Caco-2 (cell line): ENCODE results near the gene PLEKHA6. TPM values are rescaled to one million over a fixed set of nuclear protein-coding genes. Genes with fewer than 3 reads are reported as not detected.

Source experiments
- BruUV-seq: library from RNA; stranded (reverse); fragments of 400-500 nt; replicated peaks from 2 replicates; lab custom pipeline; 2021; lab: Mats Ljungman, UMichigan
- CTCF ChIA-PET: fragments of 300-600 bp; sonication (Branson Sonifier 250); formaldehyde crosslinking; loops from one replicate; lab custom pipeline; 2022; ENCODE audit warnings: antibody characterized with exemption; lab: Charles Lee
- POLR2A ChIA-PET: fragments of 300-600 bp; sonication (Branson Sonifier 250); formaldehyde crosslinking; loops from one replicate; lab custom pipeline; 2022; ENCODE audit warnings: antibody characterized with exemption; lab: Charles Lee
- DNase-seq, 2 experiments: peaks; one replicate each; pipeline versions ENCODE4 v3.0.0 to v3.0.0-alpha.2; 2020 to 2022
- H3K27me3 ChIP-seq: replicated peaks from 2 replicates; pipeline ENCODE4 v1.6.0; 2011; ENCODE audit warnings: low read length; ENCODE audit not compliant: control insufficient read depth, insufficient read depth
- H3K36me3 ChIP-seq: 2 replicates; pipeline ENCODE4 v1.5.1; 2011; ENCODE audit warnings: low read length; ENCODE audit not compliant: control insufficient read depth, insufficient read depth
- H3K4me1 ChIP-seq: fragments of 250-450 bp; sonication (Bioruptor Pico); 2 replicates; pipeline ENCODE4 v1.5.1; 2020; ENCODE audit warnings: mild to moderate bottlenecking
- H3K4me3 ChIP-seq: 2 replicates; pipeline ENCODE4 v1.5.1; 2011; ENCODE audit warnings: low read depth, mild to moderate bottlenecking, control low read depth, low read length
- H3K9me3 ChIP-seq: fragments of 250-450 bp; sonication (Bioruptor Pico); 2 replicates; pipeline ENCODE4 v1.5.1; 2020; ENCODE audit warnings: mild to moderate bottlenecking, moderate library complexity
- H3K27ac Mint-ChIP-seq: one replicate; pipeline ENCODE4 v1.8.0; 2022; ENCODE audit warnings: mixed read lengths; ENCODE audit not compliant: unreplicated experiment
- H3K27me3 Mint-ChIP-seq: one replicate; pipeline ENCODE4 v1.8.0; 2022; ENCODE audit warnings: mixed read lengths; ENCODE audit not compliant: insufficient read depth, unreplicated experiment
- H3K36me3 Mint-ChIP-seq: one replicate; pipeline ENCODE4 v1.8.0; 2022; ENCODE audit warnings: mild to moderate bottlenecking, mixed read lengths; ENCODE audit not compliant: insufficient read depth, unreplicated experiment
- H3K4me1 Mint-ChIP-seq: one replicate; pipeline ENCODE4 v1.8.0; 2022; ENCODE audit warnings: low read depth, mixed read lengths; ENCODE audit not compliant: unreplicated experiment
- H3K4me3 Mint-ChIP-seq: one replicate; pipeline ENCODE4 v1.8.0; 2022; ENCODE audit warnings: mild to moderate bottlenecking, moderate library complexity, mixed read lengths; ENCODE audit not compliant: unreplicated experiment
- H3K9me3 Mint-ChIP-seq: one replicate; pipeline ENCODE4 v1.8.0; 2022; ENCODE audit warnings: mixed read lengths; ENCODE audit not compliant: unreplicated experiment
- intact Hi-C: fragments of 100-400 bp; cut with micrococcal nuclease; formaldehyde crosslinking; loops from one replicate; pipeline ENCODE4 v1.10.0; 2022; ENCODE audit not compliant: unreplicated experiment
- total RNA-seq: library from RNA; stranded (reverse); gene quantifications from 2 replicates; pipeline ENCODE4 v1.2.3, GENCODE V29; 2022
- TF ChIP-seq, protein P1 (sequence below), 2 experiments: fragments of 200-600 bp in 1 of 2; IDR thresholded peaks; 1 replicate in 1 of 2; 2 replicates in 1 of 2; pipeline versions ENCODE4 v1.5.1 to v1.8.0; 2011 to 2022; ENCODE audit warnings: antibody characterized with exemption in 1 of 2, control low read depth in 1 of 2, inconsistent platforms in 1 of 2, low read depth in 1 of 2, low read length in 1 of 2, mild to moderate bottlenecking in 1 of 2, moderate library complexity in 1 of 2; ENCODE audit not compliant: insufficient read depth in 1 of 2, severe bottlenecking in 1 of 2, unreplicated experiment in 1 of 2

PLEKHA6 gene
- total RNA-seq, 1 experiment from 2014 or later = 18.8 TPM

- H3K27me3 Mint-ChIP-seq = no peaks in the 10 kb centered on the region
- TF ChIP-seq, protein P1, sequence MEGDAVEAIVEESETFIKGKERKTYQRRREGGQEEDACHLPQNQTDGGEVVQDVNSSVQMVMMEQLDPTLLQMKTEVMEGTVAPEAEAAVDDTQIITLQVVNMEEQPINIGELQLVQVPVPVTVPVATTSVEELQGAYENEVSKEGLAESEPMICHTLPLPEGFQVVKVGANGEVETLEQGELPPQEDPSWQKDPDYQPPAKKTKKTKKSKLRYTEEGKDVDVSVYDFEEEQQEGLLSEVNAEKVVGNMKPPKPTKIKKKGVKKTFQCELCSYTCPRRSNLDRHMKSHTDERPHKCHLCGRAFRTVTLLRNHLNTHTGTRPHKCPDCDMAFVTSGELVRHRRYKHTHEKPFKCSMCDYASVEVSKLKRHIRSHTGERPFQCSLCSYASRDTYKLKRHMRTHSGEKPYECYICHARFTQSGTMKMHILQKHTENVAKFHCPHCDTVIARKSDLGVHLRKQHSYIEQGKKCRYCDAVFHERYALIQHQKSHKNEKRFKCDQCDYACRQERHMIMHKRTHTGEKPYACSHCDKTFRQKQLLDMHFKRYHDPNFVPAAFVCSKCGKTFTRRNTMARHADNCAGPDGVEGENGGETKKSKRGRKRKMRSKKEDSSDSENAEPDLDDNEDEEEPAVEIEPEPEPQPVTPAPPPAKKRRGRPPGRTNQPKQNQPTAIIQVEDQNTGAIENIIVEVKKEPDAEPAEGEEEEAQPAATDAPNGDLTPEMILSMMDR (IDR thresholded peaks at IDR 0.05; ENCODE audit: insufficient read depth in 1 of 2, low read depth in 1 of 2, low read length in 1 of 2, severe bottlenecking in 1 of 2, unreplicated experiment in 1 of 2) = no peak
- intact Hi-C loops = no loop called here
- Histone ChIP-seq H3K4me1 (peaks cover 8% of the 10 kb centered on the region; the same call in 1 of the 2 replicates), H3K36me3 (no peaks in the 10 kb centered on the region; the same call in none of the 2 replicates), H3K27me3 (no peaks in the 10 kb centered on the region), H3K9me3 (no peaks in the 10 kb centered on the region), H3K4me3 (no peak overlapping the region)
- H3K4me3 Mint-ChIP-seq = no peak overlapping the region
- no TSS peak for BruUV-seq
- CTCF ChIA-PET = interaction anchor here (1.4 to 2.4 kb wide), 2 partner anchors 43 to 94 kb away, joined by 7 to 8 read pairs; partner anchors contain the start of gene GOLT1A
- H3K36me3 Mint-ChIP-seq = peaks cover 14% of the 10 kb centered on the region
- no peaks in the 10 kb centered on the region for H3K9me3 Mint-ChIP-seq
- POLR2A ChIA-PET = no interaction called here
- H3K27ac Mint-ChIP-seq = no peak overlapping the region
- H3K4me1 Mint-ChIP-seq = no peaks in the 10 kb centered on the region
- DNase-seq = no peak
These were observed 103.2 kb downstream of the PLEKHA6 start for GRCh38 chr1:204256531-204256930.

GRCh38 chr1:204255966-204256365, 103.8 kb downstream of the PLEKHA6 start:
- no peaks in the 10 kb centered on the region for H3K9me3 Mint-ChIP-seq
- no peak for DNase-seq
- H3K9me3 ChIP-seq = no peaks in the 10 kb centered on the region
- H3K4me1 ChIP-seq = peaks cover 8% of the 10 kb centered on the region; the same call in 1 of the 2 replicates
- no peaks in the 10 kb centered on the region for H3K27me3 ChIP-seq
- TF ChIP-seq, protein P1 (IDR thresholded peaks at IDR 0.05; ENCODE audit: insufficient read depth in 1 of 2, low read depth in 1 of 2, low read length in 1 of 2, severe bottlenecking in 1 of 2, unreplicated experiment in 1 of 2) = no peak
- H3K4me3 ChIP-seq = no peak overlapping the region
- ChIA-PET CTCF (interaction anchor here (1.4 to 2.4 kb wide), 3 partner anchors 42 to 93 kb away, joined by 7 to 27 read pairs (median 8); partner anchors contain the start of gene GOLT1A), POLR2A (no interaction called here)
- no TSS peak for BruUV-seq
- H3K4me3 Mint-ChIP-seq = no peak overlapping the region
- no peak overlapping the region for H3K27ac Mint-ChIP-seq
- no peaks in the 10 kb centered on the region; the same call in none of the 2 replicates for H3K36me3 ChIP-seq
- H3K36me3 Mint-ChIP-seq = peaks cover 14% of the 10 kb centered on the region
- intact Hi-C loops = loop anchor here (1.0 to 2.0 kb wide), 2 partner anchors 37 to 93 kb away; no protein-coding TSS in a partner anchor
- H3K27me3 Mint-ChIP-seq = no peaks in the 10 kb centered on the region
- no peaks in the 10 kb centered on the region for H3K4me1 Mint-ChIP-seq

DNA sequence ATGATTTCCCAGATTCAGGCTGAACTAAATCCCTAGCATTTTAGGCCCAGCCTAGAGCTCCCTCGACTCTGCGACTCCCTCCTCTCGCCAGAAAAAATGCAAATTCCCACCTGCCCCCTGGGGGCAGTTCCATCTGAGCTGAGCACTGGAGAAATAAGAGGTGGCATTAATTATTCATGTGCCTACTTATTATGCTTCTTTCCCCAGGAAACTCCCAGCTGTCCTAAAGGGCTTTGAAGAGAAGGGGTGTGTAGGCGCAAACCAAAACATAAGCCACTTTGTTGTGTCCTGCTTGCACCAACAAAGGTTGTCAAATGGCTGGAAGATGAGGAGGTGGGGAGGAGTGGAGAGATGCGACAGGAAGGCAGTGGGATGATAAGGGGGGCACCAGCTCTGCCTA, 104.5 kb downstream of the PLEKHA6 start:
- no peaks in the 10 kb centered on the region for H3K9me3 ChIP-seq
- BruUV-seq = no TSS peak
- no peaks in the 10 kb centered on the region for H3K27me3 ChIP-seq
- no peaks in the 10 kb centered on the region for H3K9me3 Mint-ChIP-seq
- peaks cover 14% of the 10 kb centered on the region for H3K36me3 Mint-ChIP-seq
- TF ChIP-seq, protein P1 (IDR thresholded peaks at IDR 0.05; ENCODE audit: insufficient read depth in 1 of 2, low read depth in 1 of 2, low read length in 1 of 2, severe bottlenecking in 1 of 2, unreplicated experiment in 1 of 2) = no peak
- no peak overlapping the region for H3K4me3 Mint-ChIP-seq
- DNase-seq = no peak
- peak overlapping the region; percentile 13 for H3K27ac Mint-ChIP-seq
- intact Hi-C loops = loop anchor here (1.0 to 2.0 kb wide), 2 partner anchors 38 to 92 kb away; no protein-coding TSS in a partner anchor
- POLR2A ChIA-PET = no interaction called here
- peaks cover 8% of the 10 kb centered on the region; the same call in 1 of the 2 replicates for H3K4me1 ChIP-seq
- CTCF ChIA-PET = interaction anchor here (0.7 to 2.7 kb wide), 5 partner anchors 41 to 143 kb away, joined by 3 to 27 read pairs (median 7); partner anchors contain the start of gene GOLT1A
- H3K27me3 Mint-ChIP-seq = no peaks in the 10 kb centered on the region
- H3K4me1 Mint-ChIP-seq = no peaks in the 10 kb centered on the region
- H3K36me3 ChIP-seq = no peaks in the 10 kb centered on the region; the same call in none of the 2 replicates
- no peak overlapping the region for H3K4me3 ChIP-seq
